Measurements from ENCODE around the gene CCR5.

Gene CCR5

GRCh38 chr3:46335541-46335940, 35.2 kb upstream of the CCR5 start:
- no peak for DNase-seq (ENCODE audit: low read depth)
- no peak for TF ChIP-seq CTCF (IDR thresholded peaks at IDR 0.05; ENCODE audit: low read depth, low read length, missing control alignments)
- H3K4me3 ChIP-seq (ENCODE audit: low read depth, low read length) = no peak overlapping the region
- in situ Hi-C loops (cut with HindIII; ENCODE audit: low sequenced_read_pairs) = no loop called here

GRCh38 chr3:46337911-46338310, 32.8 kb upstream of the CCR5 start:
- no peak overlapping the region for H3K4me3 ChIP-seq (ENCODE audit: low read depth, low read length)
- DNase-seq (ENCODE audit: low read depth) = no peak
- in situ Hi-C loops (cut with HindIII; ENCODE audit: low sequenced_read_pairs) = no loop called here
- no peak for TF ChIP-seq CTCF (IDR thresholded peaks at IDR 0.05; ENCODE audit: low read depth, low read length, missing control alignments)

- no peak for DNase-seq (ENCODE audit: low read depth)
- TF ChIP-seq CTCF (IDR thresholded peaks at IDR 0.05; ENCODE audit: low read depth, low read length, missing control alignments) = no peak
- in situ Hi-C loops (cut with HindIII; ENCODE audit: low sequenced_read_pairs) = no loop called here
- no peak overlapping the region for H3K4me3 ChIP-seq (ENCODE audit: low read depth, low read length)
Observed at GRCh38 chr3:46338840-46339239, 31.9 kb upstream of the CCR5 start.

- in situ Hi-C loops (cut with HindIII; ENCODE audit: low sequenced_read_pairs) = no loop called here
- TF ChIP-seq CTCF (IDR thresholded peaks at IDR 0.05; ENCODE audit: low read depth, low read length, missing control alignments) = no peak
- no peak for DNase-seq (ENCODE audit: low read depth)
- no peak overlapping the region for H3K4me3 ChIP-seq (ENCODE audit: low read depth, low read length)
Observed at GRCh38 chr3:46344476-46344875, 26.3 kb upstream of the CCR5 start.

- H3K4me3 ChIP-seq (ENCODE audit: low read depth, low read length) = no peak overlapping the region
- in situ Hi-C loops (cut with HindIII; ENCODE audit: low sequenced_read_pairs) = no loop called here
- TF ChIP-seq CTCF (IDR thresholded peaks at IDR 0.05; ENCODE audit: low read depth, low read length, missing control alignments) = no peak
- DNase-seq (ENCODE audit: low read depth) = no peak
Observed at GRCh38 chr3:46348823-46349482, 21.8 kb upstream of the CCR5 start.

- in situ Hi-C loops (cut with HindIII; ENCODE audit: low sequenced_read_pairs) = no loop called here
- DNase-seq (ENCODE audit: low read depth) = no peak
- no peak for TF ChIP-seq CTCF (IDR thresholded peaks at IDR 0.05; ENCODE audit: low read depth, low read length, missing control alignments)
- H3K4me3 ChIP-seq (ENCODE audit: low read depth, low read length) = no peak overlapping the region
Observed at GRCh38 chr3:46349484-46350261, 21.1 kb upstream of the CCR5 start.

Measured in astrocyte of the cerebellum (primary cell).